HG03108 (cell line): ENCODE data around the gene TAMM41.
"Not testable (repeated sequence)": the region's sequence is repeated elsewhere in the genome, so short reads cannot be mapped to it uniquely, and the experiment has no call there.

ENCODE experiments used
- ATAC-seq: cut with Tn5 transposase; IDR thresholded peaks from one replicate; pipeline ENCODE4 v1.9.1; 2021; ENCODE audit warnings: moderate library complexity; ENCODE audit not compliant: unreplicated experiment

The TAMM41 gene

DNA sequence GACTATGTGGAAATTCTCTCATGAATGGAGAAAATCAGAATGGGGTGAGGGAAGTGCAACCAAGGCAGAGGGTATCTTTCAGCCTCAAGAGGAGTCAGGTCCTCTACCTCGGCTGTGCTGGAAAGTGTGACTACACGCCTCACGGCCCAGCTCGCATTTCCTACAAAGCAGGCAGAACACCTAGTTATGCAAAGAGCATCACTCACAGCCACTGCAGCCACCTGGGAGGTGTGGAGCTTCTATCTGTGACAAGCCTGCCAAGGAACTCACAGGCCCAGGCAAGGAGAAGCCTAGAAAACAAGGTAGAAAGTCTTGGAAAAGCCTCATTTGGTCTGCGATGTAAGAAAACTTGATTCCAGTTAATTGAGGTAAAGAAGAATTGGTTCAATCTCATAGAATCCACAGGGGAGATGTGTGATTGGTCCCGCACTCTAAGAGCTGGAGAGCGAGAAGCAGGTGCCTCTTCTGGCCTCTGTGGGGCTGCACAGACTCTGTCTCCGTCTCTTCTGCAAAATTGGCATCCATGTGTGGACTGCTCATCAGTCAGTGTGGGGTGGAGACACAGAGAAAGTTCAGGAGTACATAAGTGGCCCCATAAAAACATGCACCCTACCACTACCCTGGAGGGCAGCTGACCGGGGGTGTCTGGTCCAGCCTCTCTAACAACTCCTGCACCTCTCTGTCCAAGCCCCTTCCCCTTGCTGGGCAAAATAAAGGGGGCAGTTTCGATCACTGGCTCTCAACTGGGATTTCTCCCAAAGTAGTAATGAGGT is 76.8 kb downstream of the TAMM41 start:
- no peak for ATAC-seq

DNA sequence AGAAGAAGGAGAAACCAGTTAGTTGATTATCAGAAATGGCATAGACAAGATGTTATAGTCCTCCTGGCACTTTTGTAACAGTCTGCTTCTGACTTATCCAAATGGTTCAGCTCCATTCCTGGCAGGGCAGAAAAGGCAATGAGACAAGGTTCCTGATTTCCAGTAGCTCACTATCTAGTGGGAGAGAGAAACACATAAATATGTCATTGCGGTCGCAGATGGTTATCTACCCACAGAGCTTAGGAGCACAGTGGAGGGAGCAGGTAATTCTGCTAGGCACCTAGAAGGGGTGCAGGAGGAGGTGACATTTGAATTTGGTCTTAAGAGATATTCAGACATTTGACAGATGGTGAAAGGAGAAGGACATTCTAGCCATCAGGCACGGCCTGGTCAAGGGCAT is 78.1 kb downstream of the TAMM41 start:
- no peak for ATAC-seq

DNA sequence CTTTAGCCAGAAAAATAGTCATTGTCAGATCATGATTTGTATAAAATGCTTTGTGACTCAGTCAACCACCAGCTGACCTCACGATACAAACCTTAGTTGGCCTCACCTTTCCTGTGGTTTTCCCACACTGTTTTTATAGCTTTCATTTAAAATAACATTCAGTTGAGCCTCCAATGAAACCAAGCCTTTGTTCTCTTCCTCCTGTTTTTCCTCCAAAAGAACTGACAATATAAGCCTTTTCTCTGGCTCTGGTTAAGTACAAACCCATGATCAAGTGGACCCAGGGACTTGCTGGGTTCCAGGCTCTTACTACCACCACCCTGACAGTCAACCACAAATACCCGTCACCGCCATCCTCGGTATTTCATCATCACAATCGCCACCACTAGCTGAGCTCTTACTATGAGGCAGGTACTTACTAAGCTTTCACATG is 81.7 kb downstream of the TAMM41 start:
- ATAC-seq = no peak

DNA sequence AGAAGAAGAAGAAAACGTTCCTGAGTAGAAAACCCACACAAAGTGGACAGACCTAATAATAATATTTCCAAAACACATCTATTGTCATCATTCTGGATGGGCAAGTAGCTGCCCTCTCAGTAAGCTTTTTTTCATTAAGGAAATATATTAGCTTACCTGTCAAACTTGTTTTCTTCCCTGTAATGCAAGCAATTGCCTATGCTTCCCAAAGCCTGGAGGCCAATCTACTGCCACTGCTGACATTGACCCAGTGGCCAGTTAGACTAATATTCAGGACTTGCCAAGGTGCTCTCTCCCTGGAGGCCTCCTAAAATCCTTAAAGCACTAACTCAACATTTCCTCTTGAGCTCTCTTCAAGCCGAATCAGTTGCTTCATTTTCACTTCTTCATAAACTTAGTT is 86.7 kb downstream of the TAMM41 start:
- ATAC-seq = no peak

DNA sequence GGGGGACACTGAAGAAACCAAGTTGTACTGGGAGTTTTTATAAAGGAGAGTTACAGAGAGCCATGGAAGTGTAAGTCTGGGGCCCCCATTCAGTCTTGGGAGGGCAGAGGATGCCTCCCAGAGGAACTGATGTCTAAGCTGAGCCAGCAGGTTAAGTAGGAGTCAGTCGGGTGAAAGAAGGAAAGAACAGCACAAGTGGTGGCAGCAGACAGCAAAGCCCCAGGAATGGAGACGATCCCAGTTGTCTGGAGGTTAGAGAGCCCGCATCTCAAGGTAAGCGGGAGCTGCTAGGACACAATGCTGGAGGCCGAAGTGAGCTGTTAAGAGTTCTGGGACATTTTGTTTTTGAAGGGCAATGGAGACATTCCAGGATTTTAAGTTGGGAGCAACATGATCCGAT is 88.8 kb downstream of the TAMM41 start:
- no peak for ATAC-seq

DNA sequence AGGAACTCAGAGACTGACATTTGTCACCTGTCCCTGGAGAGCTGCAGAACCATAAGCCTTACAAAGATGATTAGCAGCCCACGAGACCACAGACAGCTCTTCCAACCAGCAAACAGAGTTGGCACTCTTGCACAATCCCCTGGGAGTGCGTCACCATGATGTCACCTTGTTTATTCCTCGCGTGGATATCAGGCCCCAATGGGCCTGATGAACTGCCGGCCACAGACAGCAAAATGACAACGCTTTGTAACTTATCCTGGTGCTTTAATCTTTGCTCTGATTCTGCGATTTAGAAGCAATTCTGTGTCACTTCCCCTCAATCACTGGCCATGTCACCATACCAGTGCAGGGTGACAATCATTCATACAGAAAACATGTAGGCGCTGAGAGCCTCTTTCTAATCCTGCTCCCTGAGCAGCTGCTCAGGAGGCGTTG is 89.2 kb downstream of the TAMM41 start:
- no peak for ATAC-seq

DNA sequence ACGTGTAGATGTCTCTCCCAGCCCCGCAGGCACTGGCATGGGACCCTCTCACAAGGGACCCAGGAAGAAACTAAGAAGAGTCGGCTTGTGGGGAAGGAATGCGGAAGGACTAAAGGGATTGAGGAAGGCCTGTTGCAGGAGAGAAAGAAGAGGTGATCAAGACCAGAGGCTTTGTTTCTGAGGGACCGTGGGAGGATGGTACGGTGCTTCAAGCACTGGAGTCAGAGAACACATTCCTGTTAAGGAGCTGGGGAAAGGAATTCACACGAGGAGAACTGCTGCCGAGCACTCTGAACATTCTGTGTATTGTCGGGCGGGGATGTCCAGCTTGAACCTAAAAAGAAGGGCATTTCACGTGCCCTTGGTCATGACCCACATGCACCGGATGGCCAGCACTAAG is 91.4 kb downstream of the TAMM41 start:
- no peak for ATAC-seq

DNA sequence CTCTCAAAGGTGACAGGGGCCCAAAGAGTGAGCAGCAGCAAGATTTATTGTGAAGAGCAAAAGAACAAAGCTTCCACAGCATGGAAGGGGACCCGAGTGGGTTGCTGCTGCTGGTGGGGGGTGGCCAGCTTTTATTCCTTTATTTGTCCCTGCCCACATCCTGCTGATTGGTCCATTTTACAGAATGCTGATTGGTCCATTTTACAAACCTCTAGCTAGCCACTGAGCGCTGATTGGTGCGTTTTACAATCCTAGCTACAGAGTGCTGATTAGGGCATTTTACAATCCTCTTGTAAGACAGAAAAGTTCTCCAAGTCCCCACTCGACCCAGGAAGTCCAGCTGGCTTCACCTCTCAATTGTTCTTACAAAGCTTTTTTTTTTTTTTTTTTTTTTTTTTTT is 94.4 kb downstream of the TAMM41 start:
- not testable (repeated sequence) for ATAC-seq

DNA sequence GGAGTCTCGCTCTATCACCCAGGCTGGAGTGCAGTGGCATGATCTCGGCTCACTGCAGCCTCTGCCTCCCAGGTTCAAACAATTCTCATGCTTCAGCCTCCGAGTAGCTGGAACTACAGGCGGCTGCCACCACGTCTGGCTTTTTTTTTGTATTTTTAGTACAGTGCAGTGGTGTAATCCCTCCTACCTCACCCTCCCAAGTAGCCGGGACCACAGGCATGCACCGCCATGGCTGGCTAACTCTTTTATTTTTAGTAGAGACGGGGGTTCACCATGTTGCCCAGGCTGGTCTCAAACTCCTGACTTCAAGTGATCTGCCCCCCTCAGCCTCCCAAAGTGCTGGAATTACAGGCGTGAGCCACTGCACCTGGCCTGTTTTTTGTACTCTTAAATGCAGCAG is 98.4 kb downstream of the TAMM41 start:
- ATAC-seq = not testable (repeated sequence)
